Hindlimb muscle (tissue), 1 donor: ENCODE results near the gene TBXAS1. TPM values are rescaled to one million over a fixed set of nuclear protein-coding genes. Genes with fewer than 3 reads are reported as not detected.

Experiments
- DNase-seq: peaks from one replicate; pipeline ENCODE4 v3.0.0-alpha.2; 2013
- polyA plus RNA-seq: library from polyadenylated mRNA; unstranded; fragments of 120-200 nt; gene quantifications from one replicate; pipeline ENCODE4 v1.2.1, GENCODE V29; 2013; ENCODE audit not compliant: insufficient read length

Gene TBXAS1
- polyA plus RNA-seq, 1 donor, result 6.4 TPM

- no peak for DNase-seq
Observed at GRCh38 chr7:139984642-139985539, 155.8 kb downstream of the TBXAS1 start.

- DNase-seq, result no peak
Observed at GRCh38 chr7:139985811-139986210, 156.7 kb downstream of the TBXAS1 start.

GRCh38 chr7:139987691-139988516 is 158.8 kb downstream of the TBXAS1 start:
- DNase-seq, result no peak

- DNase-seq, result no peak
Observed at GRCh38 chr7:139989366-139990141, 160.5 kb downstream of the TBXAS1 start.

GRCh38 chr7:139990142-139990535 is 161.1 kb downstream of the TBXAS1 start:
- no peak for DNase-seq

GRCh38 chr7:139990571-139991268 is 161.7 kb downstream of the TBXAS1 start:
- no peak for DNase-seq

- DNase-seq, result no peak
Observed at GRCh38 chr7:139991269-139991666, 162.2 kb downstream of the TBXAS1 start.

- no peak for DNase-seq
Observed at GRCh38 chr7:139991911-139992310, 162.8 kb downstream of the TBXAS1 start.

- no peak for DNase-seq
Observed at GRCh38 chr7:139992353-139993044, 163.4 kb downstream of the TBXAS1 start.

GRCh38 chr7:139993169-139993568 is 164.1 kb downstream of the TBXAS1 start:
- DNase-seq, result no peak

- DNase-seq, result no peak
Observed at GRCh38 chr7:139993592-139993991, 164.5 kb downstream of the TBXAS1 start.

GRCh38 chr7:139994356-139994755 is 165.3 kb downstream of the TBXAS1 start:
- no peak for DNase-seq

- DNase-seq, result peak; percentile 15
Observed at GRCh38 chr7:139995017-139995915, 166.2 kb downstream of the TBXAS1 start.

GRCh38 chr7:139998572-139998971 is 169.5 kb downstream of the TBXAS1 start:
- no peak for DNase-seq

GRCh38 chr7:139999516-139999915 is 170.5 kb downstream of the TBXAS1 start:
- no peak for DNase-seq

GRCh38 chr7:140000666-140001268 is 171.7 kb downstream of the TBXAS1 start:
- no peak for DNase-seq

- no peak for DNase-seq
Observed at GRCh38 chr7:140003913-140004382, 174.9 kb downstream of the TBXAS1 start.

- DNase-seq, result no peak
Observed at GRCh38 chr7:140004672-140005071, 175.6 kb downstream of the TBXAS1 start.

GRCh38 chr7:140005341-140005740 is 176.3 kb downstream of the TBXAS1 start:
- DNase-seq, result no peak
